ENCODE results near the gene SAV1. TPM values are rescaled to one million over a fixed set of nuclear protein-coding genes. Genes with fewer than 3 reads are reported as not detected.

Gene SAV1
- total and polyA plus RNA-seq, 2 of the 8 experiments (the other 6 are each of a cell fraction or from before 2014, with no cell fraction given) = 15.9 to 78.3 TPM

- no peak overlapping the region for H3K4me2 ChIP-seq (ENCODE audit: insufficient read depth in 1 of 2, low read depth in 2 of 2, low read length in 2 of 2)
- no peak overlapping the region for H4K8ac ChIP-seq (ENCODE audit: extremely low read depth, insufficient read depth, low read length)
- H3K4me1 ChIP-seq (replicated peaks in 1 of 4; ENCODE audit: control insufficient read depth in 3 of 4, insufficient read depth in 4 of 4, low read length in 3 of 4) = no peaks in the 10 kb centered on the region
- no peak overlapping the region for H2BK15ac ChIP-seq (ENCODE audit: low read length)
- H3K23me2 ChIP-seq (ENCODE audit: low read depth, low read length) = no peaks in the 10 kb centered on the region
- no peak overlapping the region for H3K4ac ChIP-seq (replicated peaks; ENCODE audit: insufficient read length, low read depth, low read length)
- H2BK120ac ChIP-seq (replicated peaks; ENCODE audit: low read depth, low read length) = no peak overlapping the region
- H2AFZ ChIP-seq (ENCODE audit: low read length) = peak overlapping the region; percentile 10; the same call in 1 of the 2 replicates
- H2BK12ac ChIP-seq (ENCODE audit: low read depth, low read length) = no peak overlapping the region
- no peak overlapping the region for H4K91ac ChIP-seq (replicated peaks; ENCODE audit: insufficient read length, low read length)
- no peak overlapping the region for H3K9ac ChIP-seq (replicated peaks in 1 of 4; ENCODE audit: extremely low read depth in 1 of 4, low read depth in 3 of 4, low read length in 3 of 4)
- H3K14ac ChIP-seq (ENCODE audit: insufficient read length) = no peak overlapping the region
- H3K23ac ChIP-seq (ENCODE audit: insufficient read length) = no peak overlapping the region
- no peaks in the 10 kb centered on the region for H3K9me3 ChIP-seq (ENCODE audit: insufficient read depth in 2 of 2, low read depth in 1 of 2, low read length in 1 of 2)
- ChIA-PET CTCF (ENCODE audit: partially characterized antibody) (interaction anchor here (0.8 to 1.6 kb wide), 6 partner anchors 9 to 76 kb away, joined by 3 to 4 read pairs (median 3); no protein-coding TSS in a partner anchor), POLR2A (ENCODE audit: partially characterized antibody) (interaction anchor here (1.4 to 2.1 kb wide), 2 partner anchors 9 to 18 kb away, joined by 4 to 10 read pairs; partner anchors contain the start of gene SAV1)
- no peak overlapping the region for H3K56ac ChIP-seq (replicated peaks; ENCODE audit: insufficient read length, low read depth, low read length)
- no peak overlapping the region for H2BK20ac ChIP-seq (ENCODE audit: low read length)
- no peak overlapping the region for H3K18ac ChIP-seq (ENCODE audit: extremely low read depth, low read length)
- no peaks in the 10 kb centered on the region for H3K36me3 ChIP-seq (ENCODE audit: control insufficient read depth in 2 of 4, insufficient read depth in 4 of 4, low read length in 3 of 4)
- no peak for TF ChIP-seq SAP30 (IDR thresholded peaks at IDR 0.05; ENCODE audit: insufficient read depth, insufficient replicate concordance, low read length)
- TF ChIP-seq POLR2AphosphoS5 (IDR thresholded peaks at IDR 0.05; ENCODE audit: low read depth, low read length) = no peak
- TF ChIP-seq EZH2 (IDR thresholded peaks at IDR 0.05; ENCODE audit: low read depth, low read length, severe bottlenecking) = no peak
- no peak for TF ChIP-seq BACH1 (IDR thresholded peaks at IDR 0.05; ENCODE audit: low read length)
- TF ChIP-seq SIRT6 (IDR thresholded peaks at IDR 0.05; ENCODE audit: low read length) = no peak
- TF ChIP-seq EGR1 (IDR thresholded peaks at IDR 0.05; ENCODE audit: borderline replicate concordance, low read depth, low read length) = no peak
- TF ChIP-seq MAX (IDR thresholded peaks at IDR 0.05) = no peak
- no peaks in the 10 kb centered on the region for H3K27me3 ChIP-seq (replicated peaks in 1 of 4; ENCODE audit: control insufficient read depth in 3 of 4, extremely low read depth in 1 of 4, insufficient read depth in 3 of 4, low read length in 3 of 4)
- 79 to 100% methylated on average over 2 to 5 of the region's 5 CpGs for WGBS, 2 experiments (ENCODE audit: extremely low coverage in 1 of 2, insufficient coverage in 1 of 2, insufficient read length in 1 of 2, insufficient replicate concordance in 2 of 2, low coverage in 1 of 2, low lambda C conversion rate in 2 of 2, missing lambda C conversion rate in 1 of 2)
- no peaks in the 10 kb centered on the region for H3K79me2 ChIP-seq (ENCODE audit: control insufficient read depth in 1 of 2, insufficient read depth in 2 of 2, low read length in 2 of 2)
- FAIRE-seq = no peak
- H4K20me1 ChIP-seq (replicated peaks in 1 of 2; ENCODE audit: control insufficient read depth in 1 of 2, insufficient read depth in 2 of 2, low read length in 2 of 2) = no peaks in the 10 kb centered on the region
- DNase-seq (ENCODE audit: low read depth in 1 of 2, low spot score in 2 of 2) = no peak
- H2AK5ac ChIP-seq (ENCODE audit: low read depth, low read length) = no peak overlapping the region
- H2BK5ac ChIP-seq (ENCODE audit: low read depth, low read length) = no peak overlapping the region
- H3K27ac ChIP-seq (ENCODE audit: low read depth, low read length) = no peak overlapping the region
- no peaks in the 10 kb centered on the region for H3K79me1 ChIP-seq (ENCODE audit: low read depth, low read length)
- no peak overlapping the region for H4K5ac ChIP-seq (ENCODE audit: insufficient read length, low read depth, low read length)
- no peak overlapping the region for H3K4me3 ChIP-seq (ENCODE audit: extremely low read depth in 1 of 4, insufficient read depth in 2 of 4, low read depth in 3 of 4, low read length in 4 of 4)
Observed at GRCh38 chr14:50677527-50678063, 9.5 kb upstream of the SAV1 start.

All from H1 (cell line).